C1 segment of cervical spinal cord (tissue), 14 donors: ENCODE results near the gene SCAMP5.

Experiments used
- DNase-seq, 14 donors: peaks; one replicate each; lab custom pipeline; 2025; lab: John Stamatoyannopoulos, UW

Gene SCAMP5

GRCh38 chr15:74976159-74976558, 19.2 kb upstream of the SCAMP5 start:
- no peak for DNase-seq

GRCh38 chr15:74977599-74977998, 17.8 kb upstream of the SCAMP5 start:
- no peak for DNase-seq

GRCh38 chr15:74978077-74978476, 17.3 kb upstream of the SCAMP5 start:
- DNase-seq = no peak

GRCh38 chr15:74978503-74978902, 16.9 kb upstream of the SCAMP5 start:
- DNase-seq = peak in 6 of 14 donors; percentile 10 to 79 (median 18)

- DNase-seq = no peak
Measured at GRCh38 chr15:74982183-74982582, 13.2 kb upstream of the SCAMP5 start.

- DNase-seq = no peak
Measured at GRCh38 chr15:74983725-74984231, 11.6 kb upstream of the SCAMP5 start.

- DNase-seq = no peak
Measured at GRCh38 chr15:74988007-74988800, 7.2 kb upstream of the SCAMP5 start.

GRCh38 chr15:74989527-74989926, 5.8 kb upstream of the SCAMP5 start:
- no peak for DNase-seq

GRCh38 chr15:74992619-74993018, 2.7 kb upstream of the SCAMP5 start:
- no peak for DNase-seq

GRCh38 chr15:74994236-74994635, 1.1 kb upstream of the SCAMP5 start:
- DNase-seq = peak in 12 of 14 donors; percentile 6 to 68 (median 35)

- DNase-seq = no peak
Measured at GRCh38 chr15:74994685-74995084, 678 bp upstream of the SCAMP5 start.

- DNase-seq = peak in 9 of 14 donors; percentile 11 to 76 (median 49)
Measured at GRCh38 chr15:74995779-74996765, 709 bp downstream of the SCAMP5 start.

GRCh38 chr15:74997141-74997540, 1.8 kb downstream of the SCAMP5 start:
- DNase-seq = no peak

- no peak for DNase-seq
Measured at GRCh38 chr15:74997543-74997942, 2.2 kb downstream of the SCAMP5 start.

- DNase-seq = no peak
Measured at GRCh38 chr15:75001310-75001709, 5.9 kb downstream of the SCAMP5 start.

GRCh38 chr15:75002398-75002797, 7.0 kb downstream of the SCAMP5 start:
- DNase-seq = no peak

GRCh38 chr15:75007216-75007615, 11.9 kb downstream of the SCAMP5 start:
- no peak for DNase-seq

GRCh38 chr15:75008221-75008625, 12.9 kb downstream of the SCAMP5 start:
- no peak for DNase-seq

- no peak for DNase-seq
Measured at GRCh38 chr15:75008629-75009326, 13.4 kb downstream of the SCAMP5 start.

GRCh38 chr15:75016431-75016830, 21.1 kb downstream of the SCAMP5 start:
- no peak for DNase-seq

GRCh38 chr15:75019916-75020315, 24.6 kb downstream of the SCAMP5 start:
- no peak for DNase-seq

GRCh38 chr15:75021341-75021740, 26.0 kb downstream of the SCAMP5 start:
- no peak for DNase-seq
